ENCODE results near the gene PDIA5. TPM values are rescaled to one million over a fixed set of nuclear protein-coding genes. Genes with fewer than 3 reads are reported as not detected.

Gene PDIA5
- total and polyA plus RNA-seq, 4 donors: 36.8 to 94.6 (median 63.3) TPM

- TF ChIP-seq TAF1 (conservative IDR thresholded peaks at IDR 0.05): peak; percentile 66
These were observed 18.6 kb downstream of the PDIA5 start (continued) for GRCh38 chr3:123085293-123085931.

GRCh38 chr3:123085932-123086627 is 19.3 kb downstream of the PDIA5 start:
- H3K9ac ChIP-seq (ENCODE audit: low read depth in 1 of 2, low read length in 2 of 2): peak overlapping the region; percentile 17 to 61
- H3K27me3 ChIP-seq (ENCODE audit: control insufficient read depth in 4 of 4, insufficient read depth in 4 of 4, low read length in 3 of 4): no peaks in the 10 kb centered on the region
- no peak overlapping the region for H3K4me3 ChIP-seq (ENCODE audit: low read depth in 1 of 3, low read length in 3 of 3)
- H3K36me3 ChIP-seq (ENCODE audit: control insufficient read depth in 4 of 4, insufficient read depth in 3 of 4, low read depth in 1 of 4, low read length in 3 of 4): peaks cover 0 to 4% (median 4%) of the 10 kb centered on the region in 4 donors
- H3K27ac ChIP-seq (ENCODE audit: low read depth in 1 of 2, low read length in 2 of 2): peak overlapping the region; percentile 90 to 97
- H3K9me3 ChIP-seq (ENCODE audit: control insufficient read depth in 4 of 4, low read length in 3 of 4): no peaks in the 10 kb centered on the region
- no peak for DNase-seq (ENCODE audit: low spot score)
- 62% methylated on average over 5 of the region's 5 CpGs for WGBS
- TF ChIP-seq REST (IDR thresholded peaks at IDR 0.05) (peak; percentile 9), SP1 (IDR thresholded peaks at IDR 0.05) (no peak), HNF4G (IDR thresholded peaks at IDR 0.05) (peak; percentile 2)
- peaks cover 40 to 92% (median 88%) of the 10 kb centered on the region in 4 donors for H3K4me1 ChIP-seq (ENCODE audit: control insufficient read depth in 4 of 4, insufficient read depth in 4 of 4, low read length in 3 of 4)

- no peak for DNase-seq (ENCODE audit: low spot score)
- H3K27ac ChIP-seq (ENCODE audit: low read depth in 1 of 2, low read length in 2 of 2): no peak overlapping the region
- peaks cover 30 to 84% (median 70%) of the 10 kb centered on the region in 4 donors for H3K4me1 ChIP-seq (ENCODE audit: control insufficient read depth in 4 of 4, insufficient read depth in 4 of 4, low read length in 3 of 4)
- H3K27me3 ChIP-seq (ENCODE audit: control insufficient read depth in 4 of 4, insufficient read depth in 4 of 4, low read length in 3 of 4): no peaks in the 10 kb centered on the region
- no peak overlapping the region for H3K4me3 ChIP-seq (ENCODE audit: low read depth in 1 of 3, low read length in 3 of 3)
- H3K9ac ChIP-seq (ENCODE audit: low read depth in 1 of 2, low read length in 2 of 2): no peak overlapping the region
- WGBS: 74% methylated on average over 2 of the region's 2 CpGs
- TF ChIP-seq JUND (IDR thresholded peaks at IDR 0.05): no peak
- no peak for TF ChIP-seq ZBTB33 (IDR thresholded peaks at IDR 0.05)
- TF ChIP-seq YY1 (IDR thresholded peaks at IDR 0.05): no peak
- no peak for TF ChIP-seq HNF4G (IDR thresholded peaks at IDR 0.05)
- TF ChIP-seq RAD21 (IDR thresholded peaks at IDR 0.05): no peak
- TF ChIP-seq NR2F2 (IDR thresholded peaks at IDR 0.05): no peak
- TF ChIP-seq SP1 (IDR thresholded peaks at IDR 0.05): no peak
- no peak for TF ChIP-seq CTCF (IDR thresholded peaks at IDR 0.05; ENCODE audit: low read depth, low read length, missing input control)
- no peak for TF ChIP-seq FOXA2 (IDR thresholded peaks at IDR 0.05)
- no peaks in the 10 kb centered on the region for H3K9me3 ChIP-seq (ENCODE audit: control insufficient read depth in 4 of 4, low read length in 3 of 4)
- H3K36me3 ChIP-seq (ENCODE audit: control insufficient read depth in 4 of 4, insufficient read depth in 3 of 4, low read depth in 1 of 4, low read length in 3 of 4): peaks cover 4 to 24% (median 15%) of the 10 kb centered on the region in 4 donors
These were observed 21.6 kb downstream of the PDIA5 start for GRCh38 chr3:123088387-123088786.
